Ishikawa (cell line): Measurements from ENCODE around the gene ARMH3.

Experiments used
- EP300 ChIP-seq: IDR thresholded peaks from 2 replicates; pipeline ENCODE4 v1.6.1; 2012; ENCODE audit warnings: borderline replicate concordance
- FOXM1 ChIP-seq: IDR thresholded peaks from 2 replicates; pipeline ENCODE4 v1.6.1; 2012; ENCODE audit warnings: low read depth, borderline replicate concordance
- NFIC ChIP-seq: IDR thresholded peaks from 2 replicates; pipeline ENCODE4 v1.6.1; 2012
- RAD21 ChIP-seq: IDR thresholded peaks from 2 replicates; pipeline ENCODE4 v1.6.1; 2012; ENCODE audit warnings: low read depth
- TCF12 ChIP-seq: IDR thresholded peaks from 2 replicates; pipeline ENCODE4 v1.6.1; 2012; ENCODE audit warnings: low read depth
- TEAD4 ChIP-seq: IDR thresholded peaks from 2 replicates; pipeline ENCODE4 v1.6.1; 2012
- TF ChIP-seq, protein P1 (sequence below): IDR thresholded peaks from 2 replicates; pipeline ENCODE4 v1.6.1; 2012
- TF ChIP-seq, protein P2 (sequence below): IDR thresholded peaks from 2 replicates; pipeline ENCODE4 v1.6.1; 2012; ENCODE audit warnings: low read depth, mild to moderate bottlenecking
- TF ChIP-seq, protein P3 (sequence below): IDR thresholded peaks from 2 replicates; pipeline ENCODE4 v1.6.1; 2012

DNA sequence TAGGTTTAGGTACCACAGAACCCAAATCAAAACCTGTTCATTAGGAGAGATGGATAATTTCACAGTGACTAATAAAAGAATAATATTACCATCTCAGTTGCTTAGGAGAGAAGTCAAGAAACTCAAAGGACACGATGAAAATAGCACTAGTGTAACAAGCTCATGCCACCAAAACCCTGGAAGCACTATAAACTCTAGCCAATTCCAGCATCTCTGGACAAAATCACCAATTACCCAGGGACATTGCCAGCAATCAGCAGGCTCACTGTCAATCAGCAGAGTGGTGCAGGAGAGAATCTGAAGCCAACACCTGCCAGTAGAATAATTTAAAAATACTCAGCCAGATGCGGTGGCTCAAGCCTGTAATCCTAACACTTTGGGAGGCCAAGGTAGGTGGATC is 88.9 kb downstream of the ARMH3 start:
- TF ChIP-seq, protein P1, sequence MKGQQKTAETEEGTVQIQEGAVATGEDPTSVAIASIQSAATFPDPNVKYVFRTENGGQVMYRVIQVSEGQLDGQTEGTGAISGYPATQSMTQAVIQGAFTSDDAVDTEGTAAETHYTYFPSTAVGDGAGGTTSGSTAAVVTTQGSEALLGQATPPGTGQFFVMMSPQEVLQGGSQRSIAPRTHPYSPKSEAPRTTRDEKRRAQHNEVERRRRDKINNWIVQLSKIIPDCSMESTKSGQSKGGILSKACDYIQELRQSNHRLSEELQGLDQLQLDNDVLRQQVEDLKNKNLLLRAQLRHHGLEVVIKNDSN: no peak
- no peak for TF ChIP-seq NFIC
- no peak for TF ChIP-seq RAD21
- TF ChIP-seq, protein P2, sequence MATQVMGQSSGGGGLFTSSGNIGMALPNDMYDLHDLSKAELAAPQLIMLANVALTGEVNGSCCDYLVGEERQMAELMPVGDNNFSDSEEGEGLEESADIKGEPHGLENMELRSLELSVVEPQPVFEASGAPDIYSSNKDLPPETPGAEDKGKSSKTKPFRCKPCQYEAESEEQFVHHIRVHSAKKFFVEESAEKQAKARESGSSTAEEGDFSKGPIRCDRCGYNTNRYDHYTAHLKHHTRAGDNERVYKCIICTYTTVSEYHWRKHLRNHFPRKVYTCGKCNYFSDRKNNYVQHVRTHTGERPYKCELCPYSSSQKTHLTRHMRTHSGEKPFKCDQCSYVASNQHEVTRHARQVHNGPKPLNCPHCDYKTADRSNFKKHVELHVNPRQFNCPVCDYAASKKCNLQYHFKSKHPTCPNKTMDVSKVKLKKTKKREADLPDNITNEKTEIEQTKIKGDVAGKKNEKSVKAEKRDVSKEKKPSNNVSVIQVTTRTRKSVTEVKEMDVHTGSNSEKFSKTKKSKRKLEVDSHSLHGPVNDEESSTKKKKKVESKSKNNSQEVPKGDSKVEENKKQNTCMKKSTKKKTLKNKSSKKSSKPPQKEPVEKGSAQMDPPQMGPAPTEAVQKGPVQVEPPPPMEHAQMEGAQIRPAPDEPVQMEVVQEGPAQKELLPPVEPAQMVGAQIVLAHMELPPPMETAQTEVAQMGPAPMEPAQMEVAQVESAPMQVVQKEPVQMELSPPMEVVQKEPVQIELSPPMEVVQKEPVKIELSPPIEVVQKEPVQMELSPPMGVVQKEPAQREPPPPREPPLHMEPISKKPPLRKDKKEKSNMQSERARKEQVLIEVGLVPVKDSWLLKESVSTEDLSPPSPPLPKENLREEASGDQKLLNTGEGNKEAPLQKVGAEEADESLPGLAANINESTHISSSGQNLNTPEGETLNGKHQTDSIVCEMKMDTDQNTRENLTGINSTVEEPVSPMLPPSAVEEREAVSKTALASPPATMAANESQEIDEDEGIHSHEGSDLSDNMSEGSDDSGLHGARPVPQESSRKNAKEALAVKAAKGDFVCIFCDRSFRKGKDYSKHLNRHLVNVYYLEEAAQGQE: no peak
- TF ChIP-seq TEAD4: no peak
- TF ChIP-seq EP300: no peak
- TF ChIP-seq, protein P3, sequence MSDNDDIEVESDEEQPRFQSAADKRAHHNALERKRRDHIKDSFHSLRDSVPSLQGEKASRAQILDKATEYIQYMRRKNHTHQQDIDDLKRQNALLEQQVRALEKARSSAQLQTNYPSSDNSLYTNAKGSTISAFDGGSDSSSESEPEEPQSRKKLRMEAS: no peak
- no peak for TF ChIP-seq TCF12
- TF ChIP-seq FOXM1: no peak
